ENCODE results near the gene MACROD2.

- TF ChIP-seq POLR2A (IDR thresholded peaks at IDR 0.05) (no peak), CTCF (IDR thresholded peaks at IDR 0.05) (no peak)
These were observed 1715.3 kb downstream of the MACROD2 start for GRCh38 chr20:15710636-15711035.
